VCaP (cell line): Measurements from ENCODE around the gene PRKAR2B.

ENCODE experiments used
- H3K27ac ChIP-seq: fragments of 450-650 bp; 2 replicates; pipeline ENCODE4 v1.5.1; 2017
- CTCF ChIP-seq: fragments of 450-650 bp; conservative IDR thresholded peaks from 2 replicates; pipeline ENCODE4 v1.5.1; 2017; ENCODE audit warnings: mild to moderate bottlenecking, moderate library complexity

The PRKAR2B gene

GRCh38 chr7:107207459-107207858 lies 163.0 kb downstream of the PRKAR2B start:
- no peak for TF ChIP-seq CTCF
- H3K27ac ChIP-seq = no peak overlapping the region

GRCh38 chr7:107208024-107208521 lies 163.6 kb downstream of the PRKAR2B start:
- TF ChIP-seq CTCF = no peak
- H3K27ac ChIP-seq = no peak overlapping the region

GRCh38 chr7:107208563-107208962 lies 164.1 kb downstream of the PRKAR2B start:
- H3K27ac ChIP-seq = peak overlapping the region; percentile 76
- TF ChIP-seq CTCF = no peak

GRCh38 chr7:107209565-107209964 lies 165.1 kb downstream of the PRKAR2B start:
- H3K27ac ChIP-seq = peak overlapping the region; percentile 76
- no peak for TF ChIP-seq CTCF

- no peak for TF ChIP-seq CTCF
Measured at GRCh38 chr7:107210400-107210799, 165.9 kb downstream of the PRKAR2B start.

More at GRCh38 chr7:107210400-107210799, 165.9 kb downstream of the PRKAR2B start:
- peak overlapping the region; percentile 76 for H3K27ac ChIP-seq
